ENCODE measurements around the gene CUEDC2. TPM values are rescaled to one million over a fixed set of nuclear protein-coding genes. Genes with fewer than 3 reads are reported as not detected.

CUEDC2 gene
- polyA plus RNA-seq, 1 donor from 2014 or later, result 169 TPM

DNA sequence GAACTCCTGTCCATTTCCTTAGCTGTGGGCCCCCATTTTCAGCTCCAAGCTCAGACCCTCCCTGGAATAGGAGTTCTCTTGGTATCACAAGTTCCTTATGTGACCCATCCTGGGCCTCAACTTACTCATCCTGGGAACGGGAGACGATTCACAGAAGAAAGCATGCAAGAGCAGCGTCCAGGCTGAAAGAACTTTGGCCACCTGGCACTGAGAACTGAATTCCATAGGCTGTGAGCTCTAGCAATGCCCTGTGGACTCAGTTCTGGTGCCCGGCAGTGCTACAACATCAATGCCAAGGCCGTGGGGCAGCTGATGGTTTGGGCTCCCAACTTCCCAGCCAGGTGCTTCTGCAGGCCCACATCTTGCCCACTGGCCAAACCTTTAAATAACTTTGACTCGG is 3.9 kb upstream of the CUEDC2 start:
- H3K9ac ChIP-seq (ENCODE audit: low read length), result no peak overlapping the region
- H3K79me2 ChIP-seq (replicated peaks; ENCODE audit: insufficient read depth, low read length), result peaks cover 10% of the 10 kb centered on the region
- no peak overlapping the region for H3K4me3 ChIP-seq (ENCODE audit: low read length)
- H3K27ac ChIP-seq (ENCODE audit: low read length), result no peak overlapping the region
- no peak overlapping the region for H2AFZ ChIP-seq (ENCODE audit: low read depth, low read length)
- H3K27me3 ChIP-seq (ENCODE audit: insufficient read depth, low read depth, low read length), result peaks cover 10% of the 10 kb centered on the region
- no peaks in the 10 kb centered on the region for H4K20me1 ChIP-seq (ENCODE audit: insufficient read depth)
- H3K36me3 ChIP-seq (ENCODE audit: insufficient read depth, low read length), result no peaks in the 10 kb centered on the region
- H3F3A ChIP-seq (ENCODE audit: insufficient read depth, low read length, poor library complexity, severe bottlenecking), result no peaks in the 10 kb centered on the region
- H3K9me3 ChIP-seq (ENCODE audit: low read length), result no peaks in the 10 kb centered on the region
- H3K4me2 ChIP-seq (ENCODE audit: low read length), result no peak overlapping the region
- H3K9me2 ChIP-seq (ENCODE audit: insufficient read depth, low read length), result no peaks in the 10 kb centered on the region
- no peak for TF ChIP-seq EZH2 (IDR thresholded peaks at IDR 0.05; ENCODE audit: borderline replicate concordance, insufficient read depth, low read length, poor library complexity, severe bottlenecking)
- TF ChIP-seq RAD21 (conservative IDR thresholded peaks at IDR 0.05), result no peak

DNA sequence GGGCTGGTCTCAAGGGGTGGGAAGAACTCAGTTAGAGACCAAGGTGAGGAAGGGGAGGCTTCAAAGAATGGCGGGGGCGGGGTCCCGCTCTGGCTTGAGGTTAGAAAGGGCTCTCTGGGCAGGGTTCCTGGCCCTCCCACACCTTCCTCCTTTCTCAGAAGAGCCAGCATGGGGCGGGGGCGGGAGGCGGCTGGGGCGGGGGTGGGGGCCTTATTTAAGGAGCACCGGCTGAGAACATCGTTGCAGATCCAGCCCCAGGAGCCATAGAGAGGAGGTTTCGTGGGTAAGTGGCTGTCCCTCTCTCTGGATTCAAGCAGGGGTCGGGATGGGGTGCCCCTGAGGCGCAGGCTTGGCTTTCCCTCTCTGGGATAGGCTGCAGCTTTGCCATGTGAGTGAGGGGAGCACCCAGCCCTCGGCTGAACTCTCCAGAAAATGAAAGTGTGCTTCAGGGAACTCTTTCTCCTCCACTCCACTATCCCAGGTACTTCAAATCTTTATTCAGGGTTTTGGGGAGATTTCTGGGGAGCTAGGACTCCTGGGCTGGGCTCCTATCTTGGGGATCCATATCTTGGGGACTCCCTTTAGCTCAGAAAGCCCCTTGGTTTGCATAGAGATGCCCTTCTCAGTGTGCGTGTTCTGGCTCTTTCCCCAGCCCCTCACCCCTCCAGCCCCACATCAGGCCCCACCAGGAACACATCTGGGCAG is 3.3 kb upstream of the CUEDC2 start:
- H3K4me2 ChIP-seq (ENCODE audit: low read length), result no peak overlapping the region

More for the DNA sequence above, 3.3 kb upstream of the CUEDC2 start:
- peaks cover 10% of the 10 kb centered on the region for H3K79me2 ChIP-seq (replicated peaks; ENCODE audit: insufficient read depth, low read length)
- H3K36me3 ChIP-seq (ENCODE audit: insufficient read depth, low read length), result no peaks in the 10 kb centered on the region
- H2AFZ ChIP-seq (ENCODE audit: low read depth, low read length), result no peak overlapping the region
- H4K20me1 ChIP-seq (ENCODE audit: insufficient read depth), result no peaks in the 10 kb centered on the region
- no peaks in the 10 kb centered on the region for H3K9me2 ChIP-seq (ENCODE audit: insufficient read depth, low read length)
- no peaks in the 10 kb centered on the region for H3F3A ChIP-seq (ENCODE audit: insufficient read depth, low read length, poor library complexity, severe bottlenecking)
- TF ChIP-seq EP300 (conservative IDR thresholded peaks at IDR 0.05; ENCODE audit: poor library complexity, severe bottlenecking) (no peak), POLR2AphosphoS5 (IDR thresholded peaks at IDR 0.05) (no peak), RAD21 (conservative IDR thresholded peaks at IDR 0.05) (no peak), MXI1 (conservative IDR thresholded peaks at IDR 0.05; ENCODE audit: poor library complexity, severe bottlenecking) (no peak), EZH2 (IDR thresholded peaks at IDR 0.05; ENCODE audit: borderline replicate concordance, insufficient read depth, low read length, poor library complexity, severe bottlenecking) (no peak), TAF1 (IDR thresholded peaks at IDR 0.05; ENCODE audit: low read depth) (no peak), SMC3 (conservative IDR thresholded peaks at IDR 0.05; ENCODE audit: poor library complexity) (no peak)
- TF ChIP-seq, protein P1, sequence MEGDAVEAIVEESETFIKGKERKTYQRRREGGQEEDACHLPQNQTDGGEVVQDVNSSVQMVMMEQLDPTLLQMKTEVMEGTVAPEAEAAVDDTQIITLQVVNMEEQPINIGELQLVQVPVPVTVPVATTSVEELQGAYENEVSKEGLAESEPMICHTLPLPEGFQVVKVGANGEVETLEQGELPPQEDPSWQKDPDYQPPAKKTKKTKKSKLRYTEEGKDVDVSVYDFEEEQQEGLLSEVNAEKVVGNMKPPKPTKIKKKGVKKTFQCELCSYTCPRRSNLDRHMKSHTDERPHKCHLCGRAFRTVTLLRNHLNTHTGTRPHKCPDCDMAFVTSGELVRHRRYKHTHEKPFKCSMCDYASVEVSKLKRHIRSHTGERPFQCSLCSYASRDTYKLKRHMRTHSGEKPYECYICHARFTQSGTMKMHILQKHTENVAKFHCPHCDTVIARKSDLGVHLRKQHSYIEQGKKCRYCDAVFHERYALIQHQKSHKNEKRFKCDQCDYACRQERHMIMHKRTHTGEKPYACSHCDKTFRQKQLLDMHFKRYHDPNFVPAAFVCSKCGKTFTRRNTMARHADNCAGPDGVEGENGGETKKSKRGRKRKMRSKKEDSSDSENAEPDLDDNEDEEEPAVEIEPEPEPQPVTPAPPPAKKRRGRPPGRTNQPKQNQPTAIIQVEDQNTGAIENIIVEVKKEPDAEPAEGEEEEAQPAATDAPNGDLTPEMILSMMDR (IDR thresholded peaks at IDR 0.05; ENCODE audit: poor library complexity, severe bottlenecking), result no peak
- TF ChIP-seq, protein P2, sequence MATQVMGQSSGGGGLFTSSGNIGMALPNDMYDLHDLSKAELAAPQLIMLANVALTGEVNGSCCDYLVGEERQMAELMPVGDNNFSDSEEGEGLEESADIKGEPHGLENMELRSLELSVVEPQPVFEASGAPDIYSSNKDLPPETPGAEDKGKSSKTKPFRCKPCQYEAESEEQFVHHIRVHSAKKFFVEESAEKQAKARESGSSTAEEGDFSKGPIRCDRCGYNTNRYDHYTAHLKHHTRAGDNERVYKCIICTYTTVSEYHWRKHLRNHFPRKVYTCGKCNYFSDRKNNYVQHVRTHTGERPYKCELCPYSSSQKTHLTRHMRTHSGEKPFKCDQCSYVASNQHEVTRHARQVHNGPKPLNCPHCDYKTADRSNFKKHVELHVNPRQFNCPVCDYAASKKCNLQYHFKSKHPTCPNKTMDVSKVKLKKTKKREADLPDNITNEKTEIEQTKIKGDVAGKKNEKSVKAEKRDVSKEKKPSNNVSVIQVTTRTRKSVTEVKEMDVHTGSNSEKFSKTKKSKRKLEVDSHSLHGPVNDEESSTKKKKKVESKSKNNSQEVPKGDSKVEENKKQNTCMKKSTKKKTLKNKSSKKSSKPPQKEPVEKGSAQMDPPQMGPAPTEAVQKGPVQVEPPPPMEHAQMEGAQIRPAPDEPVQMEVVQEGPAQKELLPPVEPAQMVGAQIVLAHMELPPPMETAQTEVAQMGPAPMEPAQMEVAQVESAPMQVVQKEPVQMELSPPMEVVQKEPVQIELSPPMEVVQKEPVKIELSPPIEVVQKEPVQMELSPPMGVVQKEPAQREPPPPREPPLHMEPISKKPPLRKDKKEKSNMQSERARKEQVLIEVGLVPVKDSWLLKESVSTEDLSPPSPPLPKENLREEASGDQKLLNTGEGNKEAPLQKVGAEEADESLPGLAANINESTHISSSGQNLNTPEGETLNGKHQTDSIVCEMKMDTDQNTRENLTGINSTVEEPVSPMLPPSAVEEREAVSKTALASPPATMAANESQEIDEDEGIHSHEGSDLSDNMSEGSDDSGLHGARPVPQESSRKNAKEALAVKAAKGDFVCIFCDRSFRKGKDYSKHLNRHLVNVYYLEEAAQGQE (IDR thresholded peaks at IDR 0.05; ENCODE audit: borderline replicate concordance), result no peak
- no peak overlapping the region for H3K4me3 ChIP-seq (ENCODE audit: low read length)
- H3K9ac ChIP-seq (ENCODE audit: low read length), result no peak overlapping the region
- no peaks in the 10 kb centered on the region for H3K9me3 ChIP-seq (ENCODE audit: low read length)
- H3K27me3 ChIP-seq (ENCODE audit: insufficient read depth, low read depth, low read length), result peaks cover 10% of the 10 kb centered on the region
- no peak overlapping the region for H3K27ac ChIP-seq (ENCODE audit: low read length)

Data from neural cell (in vitro differentiated cells).